ENCODE results near the gene ATRN. TPM values are rescaled to one million over a fixed set of nuclear protein-coding genes. Genes with fewer than 3 reads are reported as not detected.
"Not testable (repeated sequence)": the region's sequence is repeated elsewhere in the genome, so short reads cannot be mapped to it uniquely, and the experiment has no call there.

ATRN gene
- total RNA-seq, result 31.5 TPM

DNA sequence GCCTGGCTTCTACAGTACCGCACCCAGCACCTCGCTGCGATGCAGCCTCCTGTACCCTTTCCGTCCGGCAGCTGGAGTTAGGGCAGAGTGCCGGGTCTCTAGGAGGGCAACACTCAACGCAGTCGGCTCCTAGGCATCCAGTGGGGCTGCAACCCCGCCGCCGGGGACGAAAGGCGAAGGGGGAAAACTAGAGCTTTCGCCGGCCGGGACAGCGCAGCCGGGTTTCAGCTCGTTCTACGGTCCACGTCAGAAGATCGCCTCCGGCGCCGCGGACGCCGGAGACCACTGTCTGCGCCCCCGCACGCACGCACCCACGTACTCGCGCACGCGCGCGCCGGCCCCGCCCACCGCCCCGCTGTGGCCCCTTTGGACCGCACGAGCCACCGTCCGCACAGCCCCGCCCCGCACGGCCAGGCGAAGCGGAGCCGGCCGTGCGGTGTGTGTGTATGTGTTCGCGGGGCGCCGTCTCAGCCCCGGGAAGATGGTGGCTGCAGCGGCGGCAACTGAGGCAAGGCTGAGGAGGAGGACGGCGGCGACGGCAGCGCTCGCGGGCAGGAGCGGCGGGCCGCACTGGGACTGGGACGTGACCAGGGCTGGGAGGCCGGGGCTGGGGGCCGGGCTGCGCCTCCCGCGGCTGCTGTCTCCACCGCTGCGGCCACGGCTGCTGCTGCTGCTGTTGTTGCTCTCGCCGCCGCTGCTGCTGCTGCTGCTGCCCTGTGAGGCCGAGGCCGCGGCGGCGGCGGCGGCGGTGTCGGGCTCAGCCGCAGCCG is at the start of gene ATRN:
ATRN (plus strand) TSS at position 392 of the 770 bp plus-strand sequence; CDS start at position 482, 90 bp downstream.
- peak; percentile 97 for ATAC-seq
- DNase-seq (ENCODE audit: low spot score), result peak; percentile 95
- intact Hi-C loops (cut with DNase I), result loop anchor here (2.0 kb wide), 1 partner anchor 62 kb away; no protein-coding TSS in a partner anchor

DNA sequence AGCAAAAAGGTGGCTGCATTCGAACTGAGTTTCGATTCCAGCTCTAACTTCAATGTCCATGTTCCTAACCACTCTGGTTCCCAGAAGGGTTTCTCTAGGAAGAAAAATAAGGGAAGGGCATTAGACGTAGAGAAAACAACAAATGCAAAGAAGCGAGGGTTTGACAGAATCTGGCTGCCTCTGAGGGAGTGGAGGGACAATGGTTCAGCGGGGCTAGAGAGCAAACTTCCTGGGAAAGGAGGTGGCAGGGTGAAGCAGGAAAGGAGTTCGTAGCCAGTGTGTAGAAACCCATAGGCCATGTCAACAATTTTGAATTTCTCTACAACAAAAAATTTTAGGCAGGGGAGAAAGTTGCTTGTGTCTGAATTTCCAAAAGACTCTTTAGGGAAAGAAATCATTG is 48.8 kb upstream of the ATRN start:
- DNase-seq (ENCODE audit: low spot score) (no peak), ATAC-seq (no peak)
- intact Hi-C loops (cut with DNase I), result no loop called here

DNA sequence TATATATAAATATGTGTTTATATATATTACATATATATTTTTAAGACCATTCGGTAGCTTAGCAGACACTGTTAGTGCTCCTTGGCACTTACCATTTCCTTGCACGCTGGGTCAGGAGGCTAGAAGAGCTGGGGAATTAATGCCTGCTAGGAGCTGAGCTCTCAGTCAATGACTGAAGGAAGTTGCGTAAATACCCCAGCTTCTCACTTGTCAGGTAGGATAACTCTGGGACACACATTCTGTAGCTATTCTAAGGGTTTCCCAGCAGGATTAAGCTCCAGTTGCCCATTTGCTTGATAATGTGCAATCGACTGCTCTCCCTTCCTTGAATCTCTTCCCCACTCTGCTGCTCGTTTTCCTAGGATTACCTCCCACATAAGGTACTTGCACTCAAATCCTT is 47.7 kb upstream of the ATRN start:
- DNase-seq (ENCODE audit: low spot score), result no peak
- intact Hi-C loops (cut with DNase I), result no loop called here

DNA sequence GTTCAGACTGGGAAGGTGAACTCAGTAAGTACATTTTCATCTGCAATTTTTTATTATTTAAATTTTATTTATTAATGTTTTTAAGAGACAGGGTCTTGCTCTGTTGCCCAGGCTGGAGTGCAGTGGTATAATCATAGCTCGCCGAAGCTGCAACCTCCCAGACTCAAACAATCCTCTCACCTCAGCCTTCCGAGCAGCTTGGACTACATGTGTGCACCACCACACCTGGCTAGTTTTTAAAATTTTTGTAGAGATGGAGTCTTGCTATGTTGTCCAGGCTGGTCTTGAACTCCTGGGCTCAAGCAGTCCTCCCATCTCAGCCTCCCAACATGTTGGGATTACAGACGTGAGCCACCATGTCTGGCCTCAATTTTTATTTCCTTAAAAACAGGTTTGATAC is 44.1 kb upstream of the ATRN start:
- DNase-seq (ENCODE audit: low spot score); intact Hi-C loops (cut with DNase I); ATAC-seq: not testable (repeated sequence)

More for the DNA sequence above, 47.7 kb upstream of the ATRN start:
- no peak for ATAC-seq

DNA sequence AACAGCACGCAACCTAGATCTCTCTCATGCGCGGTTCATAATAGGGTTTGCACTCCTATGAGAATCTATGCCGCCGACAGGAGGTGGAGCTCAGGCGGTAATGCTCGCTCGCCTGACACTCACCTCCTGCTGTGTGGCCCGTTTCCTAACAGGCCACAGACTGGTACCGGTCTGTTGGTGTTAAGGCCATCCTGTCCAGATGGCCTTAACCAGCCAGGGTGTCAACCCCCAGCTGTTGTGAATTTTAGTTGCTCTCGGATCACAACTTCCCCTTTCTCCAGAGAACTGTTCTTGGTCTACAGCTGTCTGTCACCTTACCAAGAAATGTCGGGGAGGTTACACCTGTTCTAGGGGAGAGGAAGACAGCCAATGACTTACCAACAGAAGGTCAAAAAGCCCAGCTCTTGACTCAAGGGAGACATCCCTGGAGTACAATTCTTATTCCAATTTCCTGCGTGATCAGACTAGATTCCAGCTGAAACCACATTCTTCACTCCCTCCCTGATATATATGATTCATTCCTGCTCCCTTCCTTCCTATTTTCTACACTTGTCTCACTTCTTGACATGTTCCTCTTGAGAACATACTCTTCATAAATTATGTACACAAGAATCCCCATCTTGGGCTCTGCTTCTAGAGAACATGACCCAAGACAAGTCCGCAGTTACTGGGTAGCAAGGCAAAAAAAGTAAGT is 40.3 kb upstream of the ATRN start:
- intact Hi-C loops (cut with DNase I), result no loop called here
- ATAC-seq (peak; percentile 71), DNase-seq (ENCODE audit: low spot score) (no peak)

DNA sequence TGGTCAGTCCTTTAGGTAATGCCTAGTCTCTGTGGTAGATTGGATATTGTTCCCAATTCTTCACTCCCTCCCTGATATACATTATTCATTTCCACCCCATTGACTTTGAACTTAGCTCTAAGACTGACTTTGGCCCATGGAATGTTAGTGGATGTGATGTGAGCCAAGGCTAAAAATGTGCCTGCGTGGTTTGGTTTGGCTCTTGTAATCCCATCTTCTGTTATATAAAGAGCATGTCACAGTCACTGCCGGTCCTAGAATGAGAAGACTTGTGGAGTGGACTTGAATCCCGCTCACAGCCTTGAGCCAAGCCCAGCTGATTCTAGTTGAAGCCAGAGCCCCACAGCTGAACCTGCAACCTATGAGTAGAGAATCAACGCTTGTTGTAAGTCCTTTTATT is 39.7 kb upstream of the ATRN start:
- DNase-seq (ENCODE audit: low spot score), result no peak
- intact Hi-C loops (cut with DNase I), result no loop called here
- no peak for ATAC-seq

DNA sequence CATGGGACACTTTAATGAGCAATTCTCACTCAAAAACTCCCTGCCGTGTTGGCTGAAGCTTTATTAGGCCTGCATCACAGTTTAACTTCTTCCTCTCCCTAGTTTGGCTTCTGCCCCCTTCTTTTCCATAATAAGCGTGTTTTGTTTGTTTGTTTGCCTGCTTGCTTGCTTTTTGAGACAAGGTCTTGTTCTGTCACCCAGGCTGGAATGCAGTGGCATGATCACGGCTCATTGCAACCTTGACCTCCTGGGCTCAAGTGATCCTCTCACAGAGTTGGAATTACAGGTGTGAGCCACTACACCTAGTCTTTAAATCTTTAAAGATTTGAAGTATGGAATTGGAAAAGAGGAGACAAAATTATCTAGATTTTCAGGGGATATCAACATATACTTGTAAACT is 38.0 kb upstream of the ATRN start:
- no peak for ATAC-seq
- intact Hi-C loops (cut with DNase I), result no loop called here
- no peak for DNase-seq (ENCODE audit: low spot score)

DNA sequence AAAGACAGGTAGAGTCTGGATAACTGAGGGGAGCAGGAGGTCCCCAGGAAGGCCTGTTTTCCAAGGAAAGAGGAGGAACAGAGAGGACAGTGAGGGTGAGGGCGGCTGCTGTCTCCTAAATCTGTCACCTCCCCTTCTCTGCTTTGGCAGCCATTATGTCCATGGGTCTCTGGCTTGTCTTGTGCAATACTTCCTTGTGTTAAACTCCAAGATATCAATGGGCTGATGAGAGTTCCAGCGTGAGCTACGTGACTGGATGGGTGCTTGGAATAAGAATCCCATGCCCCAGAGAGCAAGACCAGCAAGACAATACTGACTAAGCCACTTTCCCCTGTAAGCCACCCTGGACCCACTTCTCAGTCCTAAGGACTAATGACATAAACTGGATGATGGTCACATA is 37.1 kb upstream of the ATRN start:
- DNase-seq (ENCODE audit: low spot score) (no peak), ATAC-seq (no peak)
- intact Hi-C loops (cut with DNase I), result no loop called here

DNA sequence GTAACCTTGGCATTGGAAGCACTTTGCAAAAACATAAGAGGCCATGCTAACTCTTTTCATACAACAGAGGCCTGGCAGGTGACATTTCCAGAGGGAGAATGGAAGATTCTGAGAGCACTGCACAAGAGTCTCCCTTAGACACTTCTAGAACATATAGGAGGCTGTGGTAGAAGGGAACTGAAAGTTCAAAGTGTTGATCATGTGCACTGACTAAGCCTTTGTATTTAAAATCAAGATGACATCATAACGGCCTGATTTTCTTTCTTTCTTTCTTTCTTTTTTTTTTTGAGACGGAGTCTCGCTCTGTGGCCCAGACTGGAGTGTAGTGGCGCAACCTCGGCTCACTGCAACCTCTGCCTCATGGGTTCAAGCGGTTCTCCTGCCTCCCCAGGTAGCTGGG is 36.6 kb upstream of the ATRN start:
- ATAC-seq (no peak), DNase-seq (ENCODE audit: low spot score) (no peak)
- intact Hi-C loops (cut with DNase I), result no loop called here

DNA sequence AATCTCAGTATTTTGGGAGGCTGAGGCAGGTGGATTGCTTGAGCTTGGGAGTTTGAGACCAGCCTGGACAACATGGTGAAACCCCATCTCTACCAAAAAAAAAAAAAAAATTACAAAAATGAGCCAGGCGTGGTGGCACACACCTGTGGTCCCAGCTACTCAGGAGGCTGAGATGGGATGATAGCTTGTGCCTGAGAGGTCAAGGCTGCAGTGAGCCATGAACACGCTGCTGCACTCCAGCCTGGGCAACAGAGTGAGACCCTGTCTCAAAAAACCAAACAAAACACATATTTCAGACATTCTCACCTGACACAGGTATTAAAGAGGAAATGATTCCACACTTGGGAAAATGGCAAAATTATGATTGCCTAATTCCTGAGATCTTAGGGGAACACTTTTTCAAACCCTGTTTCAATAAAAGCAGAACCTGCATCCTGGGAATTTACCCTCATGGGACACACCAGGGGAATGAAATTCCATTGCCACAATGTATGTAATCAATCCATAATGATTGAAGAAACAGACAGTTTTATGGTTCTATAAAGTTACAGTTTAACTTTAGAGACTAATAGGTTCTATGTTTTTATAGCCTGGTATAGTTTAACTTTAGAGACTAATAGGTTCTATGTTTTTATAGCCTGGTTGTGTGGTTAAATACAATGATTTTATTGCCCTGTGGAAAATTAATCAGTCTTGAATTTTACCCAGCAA is 33.8 kb upstream of the ATRN start:
- no peak for ATAC-seq
- intact Hi-C loops (cut with DNase I), result no loop called here
- no peak for DNase-seq (ENCODE audit: low spot score)

DNA sequence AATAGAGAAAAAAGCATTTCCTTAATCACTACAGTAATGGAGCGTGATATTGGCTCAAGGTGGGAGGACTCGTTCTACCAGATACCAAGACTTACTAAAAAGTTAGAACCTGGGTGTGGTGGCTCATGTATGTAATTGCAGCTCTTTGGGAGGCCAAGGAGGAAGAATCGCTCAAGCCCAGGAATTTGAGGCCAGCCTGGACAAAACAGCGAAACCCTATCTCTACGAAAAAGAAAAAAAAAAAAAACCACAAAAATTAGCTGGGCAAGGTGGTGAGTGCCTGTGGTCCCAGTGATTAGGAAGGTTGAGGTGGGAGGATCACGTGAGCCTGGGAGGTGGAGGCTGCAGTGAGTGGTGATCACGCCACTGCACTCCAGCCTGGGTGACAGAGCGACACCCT is 24.0 kb upstream of the ATRN start:
- ATAC-seq (no peak), DNase-seq (ENCODE audit: low spot score) (no peak)
- intact Hi-C loops (cut with DNase I), result no loop called here

DNA sequence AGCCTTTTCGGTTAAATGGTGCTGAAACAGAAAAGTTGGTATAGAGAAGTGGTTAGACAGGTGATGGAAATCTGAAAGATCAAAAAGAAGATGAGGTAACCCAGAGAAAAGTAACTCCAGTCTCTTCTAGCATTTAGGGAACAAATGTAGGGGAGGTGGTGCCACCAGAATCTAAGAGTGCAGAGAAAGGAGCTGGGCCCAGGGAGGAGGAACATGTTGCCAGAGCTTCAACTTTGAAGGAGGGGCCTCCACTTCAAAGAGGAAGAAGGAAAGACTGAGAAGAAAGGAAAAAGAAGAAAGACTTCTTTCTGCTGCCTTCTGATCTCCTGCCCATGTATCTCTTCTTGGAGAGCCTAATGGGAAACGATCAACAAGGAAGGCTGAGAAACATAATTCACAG is 23.5 kb upstream of the ATRN start:
- no peak for ATAC-seq

DNA sequence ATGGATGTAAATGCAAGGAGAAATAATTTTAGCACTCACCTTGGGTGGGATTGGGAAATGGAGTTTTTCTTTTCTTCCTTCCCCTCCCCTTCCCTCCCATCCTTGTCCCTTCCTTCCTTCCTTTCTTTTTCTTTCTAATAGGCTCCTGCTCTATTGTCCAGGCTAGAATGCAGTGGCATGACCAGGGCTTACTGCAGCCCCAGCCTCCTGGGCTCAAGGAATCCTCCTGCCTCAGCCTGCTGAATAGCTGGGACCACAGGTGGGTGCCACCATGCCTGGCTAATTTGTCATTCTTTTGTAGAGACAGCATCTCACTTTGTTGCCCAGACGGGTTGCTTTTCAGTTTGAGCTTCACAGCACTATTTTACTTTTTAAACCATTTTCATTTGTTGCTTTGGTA is 21.5 kb upstream of the ATRN start:
- no peak for ATAC-seq
- intact Hi-C loops (cut with DNase I), result no loop called here
- no peak for DNase-seq (ENCODE audit: low spot score)

More for the DNA sequence above, 23.5 kb upstream of the ATRN start:
- no peak for DNase-seq (ENCODE audit: low spot score)
- intact Hi-C loops (cut with DNase I), result no loop called here

DNA sequence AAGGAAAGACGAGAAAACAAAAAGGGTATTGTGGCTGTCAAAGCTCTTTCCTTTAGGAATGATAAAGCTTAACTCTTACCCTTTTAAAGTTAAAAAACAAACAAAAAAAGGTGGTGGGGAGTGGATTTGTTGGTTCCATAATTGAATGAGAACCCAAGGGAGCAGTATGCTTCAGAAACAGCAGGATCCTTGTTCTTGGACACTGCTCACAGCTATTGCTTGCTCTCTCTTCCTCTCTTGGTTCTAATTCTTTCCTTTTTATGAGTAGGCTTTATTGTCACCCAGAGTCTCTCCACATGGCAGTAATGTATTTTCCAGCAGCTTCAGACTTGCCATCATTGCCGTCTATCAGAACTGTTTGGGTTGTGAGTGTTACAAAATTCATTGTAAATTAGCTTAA is 18.7 kb upstream of the ATRN start:
- ATAC-seq (no peak), DNase-seq (ENCODE audit: low spot score) (no peak)
- intact Hi-C loops (cut with DNase I), result no loop called here

DNA sequence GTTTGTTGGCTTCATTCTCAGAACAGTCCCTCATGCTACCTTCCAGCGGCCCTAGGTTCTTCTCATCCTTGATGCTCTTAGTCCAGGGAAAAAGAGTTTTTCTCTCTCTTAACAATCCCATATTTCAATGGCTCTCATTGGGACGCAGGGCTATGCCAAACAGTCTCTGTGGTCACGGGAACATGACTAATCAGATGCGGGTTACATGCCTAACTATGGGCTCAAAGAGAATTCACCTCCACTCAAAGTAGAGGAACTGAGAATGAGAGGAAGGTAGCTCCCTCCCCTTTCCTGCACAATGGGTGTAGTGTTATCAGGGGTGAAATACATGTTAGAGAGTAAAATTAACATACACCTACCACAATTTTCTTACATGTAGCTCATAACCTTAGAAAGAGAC is 18.1 kb upstream of the ATRN start:
- ATAC-seq, result no peak
- intact Hi-C loops (cut with DNase I), result no loop called here

DNA sequence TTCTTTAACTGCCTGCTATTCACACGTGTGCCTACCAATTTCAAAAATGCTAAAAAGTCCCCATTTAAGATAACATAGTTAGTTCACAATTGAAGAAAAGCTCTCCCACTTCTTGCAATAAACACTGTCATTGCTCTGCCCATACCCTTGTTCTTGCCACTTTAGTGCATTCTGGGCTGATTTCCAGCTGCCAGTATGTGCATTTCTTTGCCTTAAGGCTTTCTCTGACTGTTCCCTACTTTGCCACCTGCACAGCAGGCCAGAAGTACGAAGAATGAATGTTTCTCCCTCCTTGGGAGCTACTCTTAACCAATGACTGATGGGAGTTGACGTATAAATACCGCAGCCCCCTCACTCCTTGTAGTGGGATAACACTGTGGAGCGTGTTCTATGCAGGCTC is 16.0 kb upstream of the ATRN start:
- no peak for DNase-seq (ENCODE audit: low spot score)
- intact Hi-C loops (cut with DNase I), result no loop called here

More for the DNA sequence above, 18.1 kb upstream of the ATRN start:
- no peak for DNase-seq (ENCODE audit: low spot score)

DNA sequence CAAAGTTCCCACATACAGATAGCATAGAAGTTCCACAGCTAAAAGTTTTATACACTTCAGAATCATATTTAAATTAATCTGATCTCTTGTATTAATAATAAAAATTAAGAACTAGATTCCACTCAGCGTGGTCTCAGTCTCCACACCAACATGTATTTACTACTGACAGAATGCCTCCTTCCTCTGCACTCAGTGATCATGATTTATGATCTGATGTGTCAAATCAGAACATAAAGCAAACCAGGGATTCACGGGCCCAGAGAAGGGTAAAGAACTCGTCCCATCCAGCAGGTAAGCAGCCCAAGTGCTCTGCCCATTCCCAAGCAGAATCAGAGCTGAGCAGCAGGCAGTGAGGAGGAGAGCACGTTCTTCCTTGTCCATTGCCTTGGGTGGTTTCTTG is 14.2 kb upstream of the ATRN start:
- intact Hi-C loops (cut with DNase I), result no loop called here
- ATAC-seq (no peak), DNase-seq (ENCODE audit: low spot score) (no peak)

More for the DNA sequence above, 16.0 kb upstream of the ATRN start:
- ATAC-seq, result peak; percentile 30

DNA sequence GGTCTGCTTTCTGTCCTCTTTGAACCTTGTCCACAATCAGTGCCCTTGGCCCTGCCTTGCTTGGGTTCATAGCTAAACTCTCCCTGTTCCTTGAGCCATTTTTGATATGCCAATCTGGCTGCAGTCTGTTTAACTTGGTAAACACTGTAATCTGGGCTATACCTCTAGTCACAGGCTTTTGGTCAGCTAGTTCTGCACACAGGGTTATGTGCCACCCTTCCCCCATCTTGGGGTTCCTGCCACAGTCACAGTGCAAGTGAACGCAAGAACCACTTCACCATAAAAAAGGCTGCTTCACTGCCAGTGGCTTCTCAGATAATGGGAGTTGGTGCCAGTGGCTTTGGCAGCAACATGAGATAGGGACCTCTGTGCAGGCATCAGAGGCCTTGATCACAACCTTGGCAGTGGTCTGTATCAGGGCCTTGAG is 10.9 kb upstream of the ATRN start:
- DNase-seq (ENCODE audit: low spot score), result no peak
- ATAC-seq, result no peak
- intact Hi-C loops (cut with DNase I), result no loop called here

DNA sequence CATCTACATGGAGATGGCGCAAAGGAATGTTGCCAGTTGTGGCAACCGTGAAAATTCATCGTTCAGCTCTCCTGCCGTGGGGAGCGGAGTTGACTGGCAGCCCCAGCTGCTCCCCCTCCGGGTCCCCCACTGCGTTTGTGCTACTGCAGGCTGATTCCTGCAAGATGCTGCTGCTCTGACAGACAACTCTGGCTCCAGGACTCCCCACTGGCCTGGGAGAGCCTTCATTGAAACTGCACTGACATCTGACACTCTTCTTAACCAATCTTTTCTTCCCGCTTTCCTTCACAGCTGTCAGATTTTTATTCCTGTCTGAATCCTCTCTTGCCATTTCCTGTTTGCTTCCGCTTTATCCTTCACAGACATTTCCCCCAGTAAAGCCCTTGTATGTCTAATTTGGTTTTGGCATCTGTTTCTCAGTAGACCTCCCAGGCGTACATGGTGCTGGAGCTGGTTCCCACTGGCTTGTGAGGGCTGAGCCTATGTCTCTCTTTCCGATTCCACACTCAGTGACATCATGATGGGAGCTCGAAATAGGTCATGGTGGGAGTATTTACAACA is 9.5 kb upstream of the ATRN start:
- intact Hi-C loops (cut with DNase I), result no loop called here
- DNase-seq (ENCODE audit: low spot score) (no peak), ATAC-seq (no peak)
